ENCODE measurements around the gene CELSR1. TPM values are rescaled to one million over a fixed set of nuclear protein-coding genes. Genes with fewer than 3 reads are reported as not detected.

CELSR1 gene
- total RNA-seq, 3 donors from 2014 or later, result 0.22 to 0.63 (median 0.38) TPM

DNA sequence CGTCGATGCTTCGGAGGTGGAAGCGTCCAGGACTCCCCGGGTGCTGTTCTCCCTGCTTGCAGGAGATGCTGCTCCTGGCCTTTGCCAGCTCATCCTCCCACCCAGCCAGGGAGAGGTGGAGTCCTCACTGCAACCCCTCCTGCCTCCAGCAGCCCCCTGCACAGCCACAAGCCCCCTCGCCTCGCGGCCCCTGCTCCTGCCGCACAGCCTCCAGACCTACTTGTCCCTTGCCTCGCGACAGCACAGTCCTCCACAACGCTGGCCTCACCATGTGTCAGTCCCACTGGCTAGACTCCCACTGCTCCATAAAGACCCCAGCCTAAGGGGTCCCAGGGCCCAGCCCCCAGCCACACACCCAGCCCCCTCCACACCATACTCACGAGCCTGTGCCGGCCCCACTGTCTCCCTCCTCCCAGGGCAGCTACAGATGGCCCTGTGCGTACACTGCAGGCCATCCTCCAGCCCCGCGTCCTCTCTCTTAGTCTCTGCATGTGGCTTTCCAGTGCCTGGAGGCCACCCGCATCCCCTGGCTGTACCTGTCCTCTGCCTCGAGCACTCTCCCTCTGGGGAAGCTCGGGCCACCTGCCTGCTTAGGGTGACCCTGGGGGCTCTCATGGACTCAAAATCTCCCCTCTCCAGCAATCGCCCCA is 91.5 kb downstream of the CELSR1 start:
- no peak overlapping the region for H3K4me3 Mint-ChIP-seq
- no peaks in the 10 kb centered on the region for H3K9me3 Mint-ChIP-seq

DNA sequence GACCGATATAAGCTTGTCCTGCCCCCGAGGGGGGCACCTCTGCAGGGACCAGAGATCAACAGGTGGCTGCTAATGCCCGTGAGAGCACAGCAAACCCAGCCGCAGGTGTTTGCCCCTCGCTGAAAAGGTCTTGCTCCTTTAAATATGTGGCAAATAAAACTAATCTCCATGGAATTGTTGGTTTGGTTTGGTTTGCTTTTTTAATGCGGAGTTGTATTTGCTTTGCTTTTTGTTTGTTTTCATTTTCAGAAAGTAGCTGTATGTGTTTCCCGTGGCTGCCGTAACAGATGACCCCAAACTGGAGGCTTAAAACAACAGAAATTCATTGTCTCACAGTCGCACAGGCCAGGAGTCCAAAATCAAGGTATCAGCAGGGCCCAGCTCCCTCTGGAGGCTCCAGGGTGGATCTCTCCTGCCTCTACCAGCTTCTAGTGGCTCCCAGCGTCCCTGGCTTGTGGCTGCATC is 93.0 kb downstream of the CELSR1 start:
- ATAC-seq, result no peak
- no peaks in the 10 kb centered on the region for H3K9me3 Mint-ChIP-seq
- no peaks in the 10 kb centered on the region for H3K4me1 Mint-ChIP-seq (ENCODE audit: low read depth)
- H3K36me3 Mint-ChIP-seq (ENCODE audit: insufficient read depth), result no peaks in the 10 kb centered on the region
- no peak for DNase-seq
- no peak overlapping the region for H3K4me3 Mint-ChIP-seq
- no peaks in the 10 kb centered on the region for H3K27me3 Mint-ChIP-seq (ENCODE audit: low read depth)

More for the DNA sequence above, 91.5 kb downstream of the CELSR1 start:
- ATAC-seq (no peak), DNase-seq (no peak)
- Mint-ChIP-seq H3K27me3 (ENCODE audit: low read depth) (no peaks in the 10 kb centered on the region), H3K36me3 (ENCODE audit: insufficient read depth) (no peaks in the 10 kb centered on the region), H3K4me1 (ENCODE audit: low read depth) (no peaks in the 10 kb centered on the region)

DNA sequence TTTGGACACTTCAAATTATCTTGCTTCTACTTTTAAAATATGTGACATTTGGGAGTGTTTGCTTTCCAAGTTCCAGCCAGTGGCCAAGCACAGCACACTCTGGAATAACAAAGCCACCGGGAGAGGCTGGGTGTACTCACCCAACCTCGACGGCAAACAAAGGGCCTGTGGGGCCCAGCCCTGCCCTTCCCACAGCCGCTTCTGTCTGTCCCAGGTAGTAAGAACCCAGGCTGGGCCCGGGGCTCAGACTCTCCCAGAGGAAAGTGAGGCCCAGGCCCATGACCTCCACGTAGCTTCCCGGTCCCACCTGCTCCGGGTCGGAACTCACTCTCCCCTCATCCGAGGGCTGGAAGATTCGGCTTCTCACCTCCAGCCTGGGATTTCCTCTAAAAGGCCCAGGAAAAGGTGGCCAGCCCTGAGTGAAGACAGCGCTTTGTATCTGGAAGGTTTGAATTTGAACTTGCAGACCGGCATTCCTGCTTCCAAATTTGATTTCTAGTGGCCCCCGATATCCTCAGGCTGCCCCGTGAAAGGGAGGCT is 93.5 kb downstream of the CELSR1 start:
- Mint-ChIP-seq H3K4me1 (ENCODE audit: low read depth) (no peaks in the 10 kb centered on the region), H3K4me3 (no peak overlapping the region), H3K36me3 (ENCODE audit: insufficient read depth) (no peaks in the 10 kb centered on the region), H3K27me3 (ENCODE audit: low read depth) (no peaks in the 10 kb centered on the region), H3K9me3 (no peaks in the 10 kb centered on the region)
- DNase-seq, result no peak
- no peak for ATAC-seq

DNA sequence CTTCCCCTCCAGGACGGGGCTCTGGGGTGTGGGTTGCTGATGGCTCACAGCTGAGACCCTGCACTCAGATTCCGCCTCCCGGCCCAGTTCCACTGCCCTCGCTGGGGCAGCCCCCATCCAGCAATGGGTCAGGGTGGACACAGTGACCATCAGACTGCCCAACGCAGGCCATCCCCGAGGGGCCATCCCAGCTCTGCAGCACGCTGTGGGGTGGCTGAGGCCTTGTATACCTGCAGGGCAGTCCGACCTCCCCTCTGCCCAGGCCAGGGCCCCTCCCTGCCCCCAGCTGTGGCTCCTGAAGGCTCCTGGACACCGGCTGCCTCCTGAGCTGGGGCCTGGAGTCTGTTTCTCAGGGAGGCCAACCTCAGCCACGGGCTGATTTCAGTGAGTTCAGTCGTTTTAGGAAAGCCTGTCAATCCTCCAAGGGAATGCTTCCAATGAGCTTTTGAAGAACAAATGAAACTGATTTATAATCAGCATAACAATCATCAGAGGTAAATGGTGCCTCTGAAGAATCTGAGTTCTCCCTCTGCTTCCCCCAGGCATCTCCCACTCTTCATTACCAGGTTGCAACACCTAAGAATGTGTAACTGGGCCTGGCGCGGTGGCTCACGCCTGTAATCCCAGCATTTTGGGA is 95.1 kb downstream of the CELSR1 start:
- H3K27me3 Mint-ChIP-seq (ENCODE audit: low read depth), result no peaks in the 10 kb centered on the region
- no peaks in the 10 kb centered on the region for H3K9me3 Mint-ChIP-seq
- ATAC-seq, result no peak
- no peak overlapping the region for H3K4me3 Mint-ChIP-seq
- DNase-seq, result no peak
- no peaks in the 10 kb centered on the region for H3K36me3 Mint-ChIP-seq (ENCODE audit: insufficient read depth)
- no peaks in the 10 kb centered on the region for H3K4me1 Mint-ChIP-seq (ENCODE audit: low read depth)

DNA sequence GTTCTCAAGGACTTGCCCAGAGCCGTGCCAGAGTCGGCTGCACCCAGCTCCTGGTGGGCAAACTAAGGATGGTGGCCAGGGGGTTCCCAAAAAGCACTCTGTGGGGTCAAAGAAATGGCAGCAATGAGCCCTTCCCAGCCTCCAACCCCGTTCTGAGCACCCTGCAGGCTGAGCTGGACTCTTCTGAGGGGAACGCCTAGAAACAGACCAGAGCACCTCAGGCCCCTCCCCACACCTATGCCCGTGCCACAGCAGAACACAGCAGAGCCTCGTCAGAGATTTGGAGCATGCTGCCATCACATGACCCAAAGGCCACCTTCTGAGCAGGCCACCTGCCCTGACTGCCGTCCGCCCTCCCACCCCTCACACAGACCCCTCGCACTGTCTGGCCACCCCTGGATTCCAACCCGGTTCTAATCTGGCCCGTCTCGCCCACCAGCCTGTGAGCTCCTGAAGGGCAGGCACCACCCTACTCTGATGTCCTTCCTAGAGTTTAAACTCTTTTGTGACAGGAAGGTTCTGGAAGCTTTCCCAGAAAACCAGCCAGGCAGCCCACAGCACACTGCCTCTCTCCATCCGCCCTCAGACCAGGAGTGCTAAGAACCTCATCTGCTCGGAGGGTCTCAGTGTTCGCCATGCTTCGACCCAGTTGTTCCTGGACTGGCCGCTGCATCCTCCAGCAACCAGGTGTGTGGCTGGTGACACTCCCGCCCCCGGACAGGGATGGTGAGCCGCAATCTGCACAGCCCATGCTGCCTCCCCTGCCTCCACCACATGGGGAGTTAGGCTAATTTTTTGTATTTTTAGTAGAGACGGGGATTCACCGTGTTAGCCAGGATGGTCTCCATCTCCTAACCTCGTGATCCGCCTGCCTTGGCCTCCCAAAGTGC is 97.6 kb downstream of the CELSR1 start:
- ATAC-seq (no peak), DNase-seq (no peak)
- Mint-ChIP-seq H3K4me3 (no peak overlapping the region), H3K36me3 (ENCODE audit: insufficient read depth) (no peaks in the 10 kb centered on the region), H3K4me1 (ENCODE audit: low read depth) (no peaks in the 10 kb centered on the region), H3K27me3 (ENCODE audit: low read depth) (no peaks in the 10 kb centered on the region), H3K9me3 (no peaks in the 10 kb centered on the region)

DNA sequence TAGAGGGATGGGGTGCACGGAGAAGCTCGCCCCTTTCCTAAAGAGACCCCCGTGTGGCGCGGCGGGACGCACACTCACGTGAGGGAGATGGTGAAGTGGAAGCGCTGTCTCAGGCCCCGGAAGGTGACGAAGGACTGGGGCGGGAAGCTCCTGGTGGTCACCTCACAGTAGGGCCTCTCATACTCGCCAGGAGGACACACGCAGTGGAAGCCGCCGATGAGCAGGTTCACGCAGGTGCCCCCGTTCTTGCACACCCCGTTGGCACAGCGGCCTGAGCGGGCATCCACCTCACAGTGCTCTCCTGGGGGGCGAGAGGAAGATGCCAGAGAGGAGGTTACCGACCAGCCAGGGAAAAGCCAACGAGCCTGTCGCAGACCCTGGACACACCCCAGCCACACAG is 98.3 kb downstream of the CELSR1 start:
- Mint-ChIP-seq H3K4me1 (ENCODE audit: low read depth) (no peaks in the 10 kb centered on the region), H3K27me3 (ENCODE audit: low read depth) (no peaks in the 10 kb centered on the region), H3K36me3 (ENCODE audit: insufficient read depth) (no peaks in the 10 kb centered on the region), H3K9me3 (no peaks in the 10 kb centered on the region), H3K4me3 (no peak overlapping the region)
- ATAC-seq (no peak), DNase-seq (no peak)

DNA sequence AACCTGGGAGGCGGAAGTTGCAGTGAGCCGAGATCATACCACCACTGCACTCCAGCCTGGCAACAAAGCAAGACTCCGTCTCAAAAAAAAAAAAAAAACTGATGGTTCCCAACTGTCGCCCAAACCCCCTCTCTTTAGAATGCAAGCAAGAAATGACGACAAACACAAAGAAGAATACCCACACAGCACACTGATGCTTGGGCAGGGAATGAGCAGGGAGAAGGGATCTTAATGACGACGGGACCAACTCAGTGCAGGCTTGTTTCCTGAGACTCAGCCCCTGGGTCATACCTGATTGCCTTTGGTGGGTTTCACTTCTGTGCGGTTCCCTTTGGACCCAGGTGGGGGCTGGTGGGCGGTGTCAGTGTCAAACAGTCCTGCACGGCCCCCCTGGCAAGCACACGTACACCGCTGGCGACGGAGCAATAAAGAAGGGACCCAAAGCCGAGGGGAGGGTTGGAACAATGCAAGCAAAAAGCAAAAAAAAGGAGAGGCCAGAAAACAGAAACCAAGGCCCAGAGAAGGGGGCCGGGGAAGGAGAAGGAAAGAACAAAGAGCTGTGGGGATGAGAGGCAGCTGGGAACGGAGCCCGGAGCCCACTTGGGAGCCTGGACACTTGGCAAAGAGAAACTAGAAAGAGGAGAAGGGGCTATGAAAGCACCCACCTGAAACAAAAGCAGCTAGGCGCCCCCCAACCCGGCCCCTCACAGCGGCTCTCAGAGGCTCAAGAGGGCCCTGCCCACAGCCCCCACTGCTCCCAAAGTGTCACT is 99.6 kb downstream of the CELSR1 start:
- DNase-seq (no peak), ATAC-seq (no peak)
- no peak overlapping the region for H3K4me3 Mint-ChIP-seq
- peaks cover 4% of the 10 kb centered on the region for H3K4me1 Mint-ChIP-seq (ENCODE audit: low read depth)
- H3K36me3 Mint-ChIP-seq (ENCODE audit: insufficient read depth), result no peaks in the 10 kb centered on the region
- H3K27me3 Mint-ChIP-seq (ENCODE audit: low read depth), result no peaks in the 10 kb centered on the region
- H3K9me3 Mint-ChIP-seq, result no peaks in the 10 kb centered on the region

DNA sequence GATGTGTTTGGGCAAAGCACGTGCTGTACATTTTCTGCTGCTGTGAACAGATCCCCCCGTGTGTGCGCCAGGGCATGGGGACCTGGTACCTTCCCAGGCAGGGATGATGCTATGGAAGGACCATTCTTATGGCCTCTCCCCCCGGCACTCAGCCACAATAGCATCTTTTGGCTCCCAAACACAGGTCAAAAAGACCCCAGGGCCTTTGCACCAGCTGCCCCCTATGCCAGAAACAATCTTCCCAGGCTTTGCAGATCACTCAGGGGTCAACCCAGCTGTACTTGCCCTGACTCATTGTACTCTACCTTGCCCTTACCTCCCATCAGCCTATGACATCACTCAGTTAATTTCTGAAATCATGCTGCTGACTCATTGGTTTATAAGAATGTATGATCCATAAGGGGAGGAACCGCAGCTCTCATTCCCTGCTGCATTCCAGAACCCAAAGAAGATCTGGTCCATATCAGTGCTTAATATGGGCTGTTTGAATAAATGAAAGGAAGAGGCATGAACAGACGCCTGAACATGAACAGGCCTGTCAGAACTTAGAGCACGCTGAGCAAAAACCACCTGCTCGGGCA is 100.7 kb downstream of the CELSR1 start:
- ATAC-seq (no peak), DNase-seq (no peak)
- H3K9me3 Mint-ChIP-seq, result no peaks in the 10 kb centered on the region
- no peaks in the 10 kb centered on the region for H3K27me3 Mint-ChIP-seq (ENCODE audit: low read depth)
- peaks cover 14% of the 10 kb centered on the region for H3K4me1 Mint-ChIP-seq (ENCODE audit: low read depth)
- H3K4me3 Mint-ChIP-seq, result no peak overlapping the region
- H3K36me3 Mint-ChIP-seq (ENCODE audit: insufficient read depth), result no peaks in the 10 kb centered on the region

DNA sequence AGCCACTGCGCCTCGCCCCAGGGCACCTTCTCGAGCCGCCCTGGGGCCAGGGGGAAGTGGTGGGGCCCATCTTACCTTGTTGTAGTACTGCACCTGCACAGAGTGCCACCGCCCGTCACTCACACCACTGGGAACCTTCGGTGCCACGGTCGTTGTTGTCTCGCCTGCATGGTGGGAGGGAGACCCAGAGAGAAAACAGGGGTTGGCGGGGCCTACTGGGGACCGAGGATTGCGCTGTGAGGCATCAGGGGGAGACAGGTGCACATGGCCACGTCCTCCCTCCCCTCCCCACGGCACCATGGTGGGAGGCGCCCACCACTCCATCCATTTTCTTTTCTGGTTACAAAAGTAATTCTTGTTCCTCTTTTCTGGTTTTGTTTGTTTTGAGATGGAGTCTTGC is 104.1 kb downstream of the CELSR1 start:
- Mint-ChIP-seq H3K36me3 (ENCODE audit: insufficient read depth) (no peaks in the 10 kb centered on the region), H3K27me3 (ENCODE audit: low read depth) (no peaks in the 10 kb centered on the region), H3K4me3 (peak overlapping the region; percentile 50), H3K9me3 (no peaks in the 10 kb centered on the region), H3K4me1 (ENCODE audit: low read depth) (peaks cover 15% of the 10 kb centered on the region)
- DNase-seq (no peak), ATAC-seq (no peak)

DNA sequence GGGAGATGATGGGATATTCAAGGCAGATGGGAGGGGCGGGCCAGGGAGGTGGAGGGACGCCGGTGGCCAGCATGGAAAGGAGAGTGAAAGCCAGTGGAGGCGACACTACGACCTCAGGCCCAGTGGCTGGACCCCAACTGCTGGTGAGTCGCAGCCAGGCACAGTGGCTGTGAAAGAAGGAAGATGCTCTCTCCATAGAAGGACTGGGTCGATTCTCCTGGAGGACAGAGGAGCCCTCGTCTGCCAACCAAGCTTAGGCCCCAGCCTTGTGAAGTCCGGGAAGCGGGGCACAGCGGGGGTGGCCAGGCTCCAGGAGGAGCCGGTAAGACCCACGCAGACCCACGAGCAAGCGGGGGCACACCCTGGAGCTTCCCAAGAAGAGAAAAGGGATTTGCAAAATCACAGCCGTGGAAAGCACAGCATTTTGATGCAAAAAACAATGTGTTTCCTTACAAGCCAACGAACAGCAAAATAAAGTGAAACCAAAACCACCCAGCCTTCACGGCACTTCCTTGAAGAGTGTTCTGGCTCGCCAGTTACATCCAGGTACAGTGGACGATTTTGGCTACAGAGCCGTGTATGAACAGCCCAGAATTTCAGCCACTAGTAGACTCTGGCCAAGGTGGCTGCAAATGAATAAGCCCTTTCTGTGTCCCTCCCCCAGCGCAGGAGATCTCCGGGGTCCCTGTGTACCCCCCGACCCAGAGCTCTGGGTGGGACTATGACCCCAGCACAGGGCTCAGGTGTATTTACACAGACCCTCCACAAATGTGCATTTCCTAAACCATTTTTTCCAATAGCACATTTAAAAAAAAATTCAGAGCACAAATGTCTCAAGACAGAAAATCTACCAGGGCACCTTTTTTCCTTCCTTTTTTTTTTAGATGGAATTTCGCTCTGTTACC is 105.0 kb downstream of the CELSR1 start:
- H3K4me3 Mint-ChIP-seq, result peak overlapping the region; percentile 84
- ATAC-seq (peak; percentile 84 to 86), DNase-seq (peak; percentile 17)
- H3K4me1 Mint-ChIP-seq (ENCODE audit: low read depth), result peaks cover 15% of the 10 kb centered on the region
- H3K36me3 Mint-ChIP-seq (ENCODE audit: insufficient read depth), result no peaks in the 10 kb centered on the region
- no peaks in the 10 kb centered on the region for H3K27me3 Mint-ChIP-seq (ENCODE audit: low read depth)
- no peaks in the 10 kb centered on the region for H3K9me3 Mint-ChIP-seq

DNA sequence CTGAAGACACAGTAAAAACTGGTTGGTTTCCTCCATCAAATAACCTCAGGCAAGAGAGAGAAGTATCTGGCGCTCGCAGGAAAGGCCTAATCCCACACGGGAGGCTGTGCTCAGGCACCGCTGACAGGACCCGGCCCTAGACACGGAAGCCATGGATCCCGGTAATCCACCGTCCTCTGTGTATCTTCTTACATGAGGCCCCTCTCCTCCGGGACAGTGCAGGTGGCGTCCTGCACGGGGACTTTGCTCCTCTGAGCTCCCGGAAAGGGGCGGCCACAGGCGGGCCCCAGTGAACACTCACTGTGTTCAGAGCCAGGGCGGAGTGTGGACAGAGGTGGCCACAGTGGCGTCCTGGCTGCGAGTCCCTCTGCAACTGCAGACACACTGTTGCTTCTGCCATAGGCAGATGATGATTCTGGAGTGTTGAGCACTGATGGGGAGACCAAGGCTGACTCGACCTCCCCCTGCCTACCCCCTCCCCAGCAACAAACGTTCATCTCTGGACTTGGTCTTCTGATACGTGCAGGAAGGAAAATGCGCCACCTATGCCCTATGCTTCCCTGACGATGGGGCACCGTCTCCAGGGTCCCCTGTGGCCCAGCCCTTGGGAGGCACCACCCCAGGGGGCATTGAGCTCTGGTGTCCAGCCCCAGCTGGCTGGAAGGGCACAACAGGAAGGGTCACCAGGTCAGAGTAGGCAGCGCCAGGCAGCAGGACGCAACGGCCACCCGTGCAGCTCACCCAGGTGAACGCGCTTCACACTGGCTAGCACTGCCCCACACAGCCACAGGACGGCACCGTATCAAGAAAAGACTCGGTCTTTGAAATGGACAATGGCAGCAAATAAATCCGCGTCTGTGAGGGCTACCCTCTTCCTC is 106.2 kb downstream of the CELSR1 start:
- Mint-ChIP-seq H3K9me3 (no peaks in the 10 kb centered on the region), H3K27me3 (ENCODE audit: low read depth) (no peaks in the 10 kb centered on the region), H3K36me3 (ENCODE audit: insufficient read depth) (no peaks in the 10 kb centered on the region), H3K4me1 (ENCODE audit: low read depth) (peaks cover 17% of the 10 kb centered on the region), H3K4me3 (peak overlapping the region; percentile 19)
- DNase-seq (no peak), ATAC-seq (no peak)

DNA sequence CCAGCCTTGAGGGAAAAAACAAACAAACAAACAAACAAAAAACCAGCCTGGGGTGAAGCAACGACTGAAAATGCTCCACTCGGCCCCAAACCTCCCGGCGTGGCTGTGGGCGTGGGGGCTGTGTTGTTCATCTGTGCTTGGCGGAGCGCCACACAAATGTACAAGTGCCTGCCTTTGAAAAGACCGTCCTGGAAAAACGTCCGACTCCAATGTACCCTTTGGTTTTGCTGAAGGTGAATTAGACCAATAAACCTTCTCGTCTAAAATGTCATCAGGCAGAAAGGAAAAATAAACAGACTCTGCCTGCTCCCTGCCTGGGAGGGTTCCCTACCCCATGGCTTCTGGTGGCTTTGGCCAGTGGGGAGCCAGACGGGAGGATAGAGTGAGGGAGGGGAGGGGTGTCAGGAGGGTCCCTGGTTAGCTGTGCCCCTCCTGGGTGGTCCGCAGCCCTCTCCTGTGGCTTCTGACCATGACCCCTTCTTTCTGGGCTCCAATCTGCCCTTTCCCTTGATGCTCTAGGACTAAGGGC is 108.0 kb downstream of the CELSR1 start:
- peaks cover 25% of the 10 kb centered on the region for H3K4me1 Mint-ChIP-seq (ENCODE audit: low read depth)
- no peaks in the 10 kb centered on the region for H3K36me3 Mint-ChIP-seq (ENCODE audit: insufficient read depth)
- DNase-seq (no peak), ATAC-seq (no peak)
- no peak overlapping the region for H3K4me3 Mint-ChIP-seq
- peaks cover 10% of the 10 kb centered on the region for H3K9me3 Mint-ChIP-seq
- H3K27me3 Mint-ChIP-seq (ENCODE audit: low read depth), result no peaks in the 10 kb centered on the region
